WTC11 (cell line): ENCODE data around the gene USP44. TPM values are rescaled to one million over a fixed set of nuclear protein-coding genes. Genes with fewer than 3 reads are reported as not detected.
"Not testable (repeated sequence)": the region's sequence is repeated elsewhere in the genome, so short reads cannot be mapped to it uniquely, and the experiment has no call there.

Experiments used
- ATAC-seq: fragments of 200-7000 bp; cut with Tn5 transposase; 2 replicates; pipeline ENCODE4 v1.10.0; 2021; ENCODE audit warnings: mild to moderate bottlenecking, moderate library complexity
- CTCF ChIA-PET: fragments of 300-600 bp; sonication (Branson Sonifier 250); formaldehyde crosslinking; loops from one replicate; lab custom pipeline; 2021; ENCODE audit warnings: antibody characterized with exemption; lab: Charles Lee
- POLR2A ChIA-PET: fragments of 350-600 bp; sonication (Branson Sonifier 250); formaldehyde crosslinking; loops from one replicate; lab custom pipeline; 2021; ENCODE audit warnings: antibody characterized with exemption; lab: Charles Lee
- DNase-seq: peaks from one replicate; pipeline ENCODE4 v3.0.0; 2021; ENCODE audit warnings: low spot score
- H3K27ac Mint-ChIP-seq: 2 replicates; pipeline ENCODE4 v1.8.0; 2021; ENCODE audit warnings: mixed read lengths
- H3K27me3 Mint-ChIP-seq: 2 replicates; pipeline ENCODE4 v1.8.0; 2021; ENCODE audit warnings: low read depth, mild to moderate bottlenecking, moderate library complexity, mixed read lengths
- H3K36me3 Mint-ChIP-seq: 2 replicates; pipeline ENCODE4 v1.8.0; 2021; ENCODE audit warnings: mixed read lengths
- H3K4me1 Mint-ChIP-seq: 2 replicates; pipeline ENCODE4 v1.8.0; 2022; ENCODE audit warnings: mixed read lengths
- H3K4me3 Mint-ChIP-seq: 2 replicates; pipeline ENCODE4 v1.8.0; 2021; ENCODE audit warnings: mild to moderate bottlenecking, moderate library complexity, mixed read lengths
- H3K9me3 Mint-ChIP-seq: 2 replicates; pipeline ENCODE4 v1.8.0; 2021; ENCODE audit warnings: mixed read lengths
- CBFB ChIP-seq: sonication (generic); formaldehyde crosslinking; IDR thresholded peaks from 2 replicates; pipeline ENCODE4 v1.8.1; 2022; ENCODE audit warnings: mild to moderate bottlenecking, low read depth, missing genetic modification reagents
- EMX1 ChIP-seq: fragments of 250-450 bp; sonication (Bioruptor Pico); IDR thresholded peaks from 2 replicates; pipeline ENCODE4 v1.8.0; 2021; ENCODE audit warnings: mild to moderate bottlenecking
- HMGA2 ChIP-seq: fragments of 250-450 bp; sonication (Bioruptor Pico); IDR thresholded peaks from 2 replicates; pipeline ENCODE4 v1.4.0; 2021; ENCODE audit warnings: mild to moderate bottlenecking, moderate library complexity
- IRF2 ChIP-seq: sonication (generic); formaldehyde crosslinking; IDR thresholded peaks from 2 replicates; pipeline ENCODE4 v1.8.0; 2022; ENCODE audit warnings: low read depth, missing genetic modification reagents, borderline replicate concordance
- MYBL2 ChIP-seq: sonication (generic); formaldehyde crosslinking; IDR thresholded peaks from 2 replicates; pipeline ENCODE4 v1.8.1; 2023; ENCODE audit warnings: mild to moderate bottlenecking, moderate library complexity, missing genetic modification reagents
- NFYB ChIP-seq: sonication (generic); formaldehyde crosslinking; conservative IDR thresholded peaks from 2 replicates; pipeline ENCODE4 v1.8.0; 2022; ENCODE audit warnings: low read depth, missing genetic modification reagents
- SMAD4 ChIP-seq: sonication (generic); formaldehyde crosslinking; IDR thresholded peaks from 2 replicates; pipeline ENCODE4 v1.8.0; 2022; ENCODE audit warnings: mild to moderate bottlenecking, missing genetic modification reagents
- ZNF138 ChIP-seq: sonication (generic); formaldehyde crosslinking; conservative IDR thresholded peaks from 2 replicates; pipeline ENCODE4 v1.8.1; 2022; ENCODE audit warnings: mild to moderate bottlenecking, moderate library complexity, missing genetic modification reagents
- ZNF396 ChIP-seq: fragments of 250-450 bp; sonication (Bioruptor Pico); IDR thresholded peaks from 2 replicates; pipeline ENCODE4 v1.8.0; 2021; ENCODE audit warnings: mild to moderate bottlenecking, moderate library complexity, borderline replicate concordance
- total RNA-seq: library from RNA; stranded (reverse); gene quantifications from 3 replicates; pipeline ENCODE4 v1.2.3, GENCODE V29; 2021
- TF ChIP-seq, protein P1 (sequence below): sonication (generic); formaldehyde crosslinking; IDR thresholded peaks from 2 replicates; pipeline ENCODE4 v1.8.0; 2023; ENCODE audit warnings: missing genetic modification reagents, mild to moderate bottlenecking, borderline replicate concordance
- TF ChIP-seq, protein P2 (sequence below): fragments of 250-450 bp; sonication (Bioruptor Pico); IDR thresholded peaks from 2 replicates; pipeline ENCODE4 v1.8.0; 2021; ENCODE audit warnings: mild to moderate bottlenecking
- TF ChIP-seq, protein P3 (sequence below): sonication (generic); formaldehyde crosslinking; IDR thresholded peaks from 2 replicates; pipeline ENCODE4 v1.8.1; 2022; ENCODE audit warnings: mild to moderate bottlenecking, missing genetic modification reagents, moderate library complexity, borderline replicate concordance
- TF ChIP-seq, protein P4 (sequence below): sonication (generic); formaldehyde crosslinking; IDR thresholded peaks from 2 replicates; pipeline ENCODE4 v1.8.1; 2022; ENCODE audit warnings: low read depth, mild to moderate bottlenecking, moderate library complexity, missing genetic modification reagents, borderline replicate concordance
- TF ChIP-seq, protein P5 (sequence below): sonication (generic); formaldehyde crosslinking; IDR thresholded peaks from 2 replicates; pipeline ENCODE4 v1.8.1; 2022; ENCODE audit warnings: mild to moderate bottlenecking, moderate library complexity, missing genetic modification reagents
- TF ChIP-seq, protein P6 (sequence below): sonication (generic); formaldehyde crosslinking; IDR thresholded peaks from 2 replicates; pipeline ENCODE4 v1.8.1; 2022; ENCODE audit warnings: low read depth, missing genetic modification reagents, borderline replicate concordance
- TF ChIP-seq, protein P7 (sequence below): sonication (generic); formaldehyde crosslinking; conservative IDR thresholded peaks from 2 replicates; pipeline ENCODE4 v1.8.1; 2023; ENCODE audit warnings: mild to moderate bottlenecking, low read depth, missing genetic modification reagents, moderate library complexity
- TF ChIP-seq, protein P8 (sequence below): fragments of 250-450 bp; sonication (Bioruptor Pico); IDR thresholded peaks from 2 replicates; pipeline ENCODE4 v1.9.0; 2021; ENCODE audit warnings: moderate library complexity, mild to moderate bottlenecking, inconsistent platforms, borderline replicate concordance

USP44 gene
- total RNA-seq, 1 experiment from 2014 or later, result 93.4 TPM

DNA sequence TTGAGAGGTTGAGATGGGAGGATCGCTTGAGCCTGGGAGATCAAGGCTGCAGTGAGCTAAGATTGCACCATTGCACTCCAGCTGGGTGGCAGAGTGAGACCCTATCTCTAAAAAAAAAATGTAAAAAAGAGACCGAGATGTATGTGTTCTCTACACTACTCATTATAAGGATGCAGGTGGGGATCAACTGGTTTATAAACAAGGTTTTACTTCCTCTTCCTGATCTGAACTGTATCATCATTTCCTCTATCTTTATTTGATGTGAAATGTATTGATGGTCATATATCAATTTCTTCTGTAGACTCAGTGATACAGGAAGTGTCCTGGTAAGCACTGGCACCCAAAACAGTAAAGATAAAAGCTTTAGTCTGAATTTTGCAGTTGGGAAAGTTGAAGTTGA is 20.1 kb upstream of the USP44 start:
- ATAC-seq, result no peak
- no peaks in the 10 kb centered on the region for H3K9me3 Mint-ChIP-seq
- H3K27ac Mint-ChIP-seq, result no peak overlapping the region
- TF ChIP-seq EMX1 (CRISPR knock-in tag) (no peak), MYBL2 (CRISPR knock-in tag) (no peak), ZNF138 (CRISPR knock-in tag) (no peak), SMAD4 (CRISPR knock-in tag) (no peak), IRF2 (CRISPR knock-in tag) (no peak), NFYB (CRISPR knock-in tag) (no peak), ZNF396 (CRISPR knock-in tag) (no peak), CBFB (CRISPR knock-in tag) (no peak)
- TF ChIP-seq, protein P1, sequence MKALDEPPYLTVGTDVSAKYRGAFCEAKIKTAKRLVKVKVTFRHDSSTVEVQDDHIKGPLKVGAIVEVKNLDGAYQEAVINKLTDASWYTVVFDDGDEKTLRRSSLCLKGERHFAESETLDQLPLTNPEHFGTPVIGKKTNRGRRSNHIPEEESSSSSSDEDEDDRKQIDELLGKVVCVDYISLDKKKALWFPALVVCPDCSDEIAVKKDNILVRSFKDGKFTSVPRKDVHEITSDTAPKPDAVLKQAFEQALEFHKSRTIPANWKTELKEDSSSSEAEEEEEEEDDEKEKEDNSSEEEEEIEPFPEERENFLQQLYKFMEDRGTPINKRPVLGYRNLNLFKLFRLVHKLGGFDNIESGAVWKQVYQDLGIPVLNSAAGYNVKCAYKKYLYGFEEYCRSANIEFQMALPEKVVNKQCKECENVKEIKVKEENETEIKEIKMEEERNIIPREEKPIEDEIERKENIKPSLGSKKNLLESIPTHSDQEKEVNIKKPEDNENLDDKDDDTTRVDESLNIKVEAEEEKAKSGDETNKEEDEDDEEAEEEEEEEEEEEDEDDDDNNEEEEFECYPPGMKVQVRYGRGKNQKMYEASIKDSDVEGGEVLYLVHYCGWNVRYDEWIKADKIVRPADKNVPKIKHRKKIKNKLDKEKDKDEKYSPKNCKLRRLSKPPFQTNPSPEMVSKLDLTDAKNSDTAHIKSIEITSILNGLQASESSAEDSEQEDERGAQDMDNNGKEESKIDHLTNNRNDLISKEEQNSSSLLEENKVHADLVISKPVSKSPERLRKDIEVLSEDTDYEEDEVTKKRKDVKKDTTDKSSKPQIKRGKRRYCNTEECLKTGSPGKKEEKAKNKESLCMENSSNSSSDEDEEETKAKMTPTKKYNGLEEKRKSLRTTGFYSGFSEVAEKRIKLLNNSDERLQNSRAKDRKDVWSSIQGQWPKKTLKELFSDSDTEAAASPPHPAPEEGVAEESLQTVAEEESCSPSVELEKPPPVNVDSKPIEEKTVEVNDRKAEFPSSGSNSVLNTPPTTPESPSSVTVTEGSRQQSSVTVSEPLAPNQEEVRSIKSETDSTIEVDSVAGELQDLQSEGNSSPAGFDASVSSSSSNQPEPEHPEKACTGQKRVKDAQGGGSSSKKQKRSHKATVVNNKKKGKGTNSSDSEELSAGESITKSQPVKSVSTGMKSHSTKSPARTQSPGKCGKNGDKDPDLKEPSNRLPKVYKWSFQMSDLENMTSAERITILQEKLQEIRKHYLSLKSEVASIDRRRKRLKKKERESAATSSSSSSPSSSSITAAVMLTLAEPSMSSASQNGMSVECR (CRISPR knock-in tag), result no peak
- TF ChIP-seq, protein P2, sequence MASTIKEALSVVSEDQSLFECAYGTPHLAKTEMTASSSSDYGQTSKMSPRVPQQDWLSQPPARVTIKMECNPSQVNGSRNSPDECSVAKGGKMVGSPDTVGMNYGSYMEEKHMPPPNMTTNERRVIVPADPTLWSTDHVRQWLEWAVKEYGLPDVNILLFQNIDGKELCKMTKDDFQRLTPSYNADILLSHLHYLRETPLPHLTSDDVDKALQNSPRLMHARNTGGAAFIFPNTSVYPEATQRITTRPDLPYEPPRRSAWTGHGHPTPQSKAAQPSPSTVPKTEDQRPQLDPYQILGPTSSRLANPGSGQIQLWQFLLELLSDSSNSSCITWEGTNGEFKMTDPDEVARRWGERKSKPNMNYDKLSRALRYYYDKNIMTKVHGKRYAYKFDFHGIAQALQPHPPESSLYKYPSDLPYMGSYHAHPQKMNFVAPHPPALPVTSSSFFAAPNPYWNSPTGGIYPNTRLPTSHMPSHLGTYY (CRISPR knock-in tag), result no peak
- TF ChIP-seq, protein P3, sequence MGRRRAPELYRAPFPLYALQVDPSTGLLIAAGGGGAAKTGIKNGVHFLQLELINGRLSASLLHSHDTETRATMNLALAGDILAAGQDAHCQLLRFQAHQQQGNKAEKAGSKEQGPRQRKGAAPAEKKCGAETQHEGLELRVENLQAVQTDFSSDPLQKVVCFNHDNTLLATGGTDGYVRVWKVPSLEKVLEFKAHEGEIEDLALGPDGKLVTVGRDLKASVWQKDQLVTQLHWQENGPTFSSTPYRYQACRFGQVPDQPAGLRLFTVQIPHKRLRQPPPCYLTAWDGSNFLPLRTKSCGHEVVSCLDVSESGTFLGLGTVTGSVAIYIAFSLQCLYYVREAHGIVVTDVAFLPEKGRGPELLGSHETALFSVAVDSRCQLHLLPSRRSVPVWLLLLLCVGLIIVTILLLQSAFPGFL (CRISPR knock-in tag), result no peak
- TF ChIP-seq, protein P4, sequence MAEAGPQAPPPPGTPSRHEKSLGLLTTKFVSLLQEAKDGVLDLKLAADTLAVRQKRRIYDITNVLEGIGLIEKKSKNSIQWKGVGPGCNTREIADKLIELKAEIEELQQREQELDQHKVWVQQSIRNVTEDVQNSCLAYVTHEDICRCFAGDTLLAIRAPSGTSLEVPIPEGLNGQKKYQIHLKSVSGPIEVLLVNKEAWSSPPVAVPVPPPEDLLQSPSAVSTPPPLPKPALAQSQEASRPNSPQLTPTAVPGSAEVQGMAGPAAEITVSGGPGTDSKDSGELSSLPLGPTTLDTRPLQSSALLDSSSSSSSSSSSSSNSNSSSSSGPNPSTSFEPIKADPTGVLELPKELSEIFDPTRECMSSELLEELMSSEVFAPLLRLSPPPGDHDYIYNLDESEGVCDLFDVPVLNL, result no peak
- TF ChIP-seq, all 79 proteins: peak for 0
- POLR2A ChIA-PET, result interaction anchor here (0.5 kb wide), 1 partner anchor 101 kb away, joined by 3 read pairs; no protein-coding TSS in a partner anchor
- DNase-seq, result no peak
- Mint-ChIP-seq H3K4me1 (peaks cover 52% of the 10 kb centered on the region), H3K4me3 (no peak overlapping the region), H3K36me3 (peaks cover 2% of the 10 kb centered on the region; the same call in 1 of the 2 replicates), H3K27me3 (no peaks in the 10 kb centered on the region)
- CTCF ChIA-PET, result interaction anchor here (5.9 kb wide), 1 partner anchor 37 kb away, joined by 69 read pairs; no protein-coding TSS in a partner anchor

DNA sequence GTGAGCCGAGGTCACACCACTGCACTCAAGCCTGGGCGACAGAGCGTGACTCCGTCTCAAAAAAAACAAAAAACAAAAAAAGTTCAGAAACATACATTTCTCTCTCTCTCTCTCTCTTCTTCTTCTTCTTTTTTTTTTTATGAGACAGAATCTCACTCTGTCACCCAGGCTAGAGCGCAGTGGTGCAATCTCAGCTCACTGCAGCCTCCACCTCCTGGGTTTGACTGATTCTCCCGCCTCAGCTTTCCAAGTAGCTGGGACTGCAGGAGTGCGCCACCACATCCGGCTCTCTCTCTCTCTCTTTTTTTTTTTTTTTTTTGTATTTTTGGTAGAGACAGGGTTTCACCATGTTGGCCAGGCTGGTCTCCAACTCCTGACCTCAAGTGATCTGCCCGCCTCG is 16.8 kb upstream of the USP44 start:
- POLR2A ChIA-PET, H3K36me3 Mint-ChIP-seq, H3K9me3 Mint-ChIP-seq, ATAC-seq, H3K4me3 Mint-ChIP-seq, CTCF ChIA-PET, H3K27ac Mint-ChIP-seq, H3K27me3 Mint-ChIP-seq, DNase-seq: not testable (repeated sequence)
- peaks cover 43% of the 10 kb centered on the region for H3K4me1 Mint-ChIP-seq

DNA sequence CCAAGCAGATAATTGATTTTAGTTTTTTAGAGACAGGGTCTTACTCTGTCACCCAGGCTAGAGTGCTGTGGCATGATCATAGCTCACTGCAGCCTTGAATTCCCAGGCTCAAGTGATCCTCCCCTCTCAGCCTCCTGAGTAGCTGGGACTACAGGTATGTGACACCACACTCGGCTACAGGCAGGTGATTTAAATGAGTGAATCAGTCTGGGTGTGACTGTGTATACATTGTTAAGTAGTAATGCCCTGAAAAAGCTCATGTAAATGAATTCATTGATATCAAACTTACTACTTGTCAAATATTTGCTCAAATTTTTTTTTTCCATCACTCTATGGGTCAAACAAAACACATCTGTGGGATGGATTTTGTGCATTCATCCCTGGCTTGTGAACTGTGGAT is 6.3 kb upstream of the USP44 start:
- peaks cover 31% of the 10 kb centered on the region for H3K4me1 Mint-ChIP-seq
- POLR2A ChIA-PET, result interaction anchor here (0.5 to 0.6 kb wide), 2 partner anchors 51 to 844 kb away, joined by 3 to 4 read pairs; no protein-coding TSS in a partner anchor
- no peaks in the 10 kb centered on the region for H3K9me3 Mint-ChIP-seq
- H3K36me3 Mint-ChIP-seq, result peaks cover 11% of the 10 kb centered on the region
- ATAC-seq (no peak), DNase-seq (no peak)
- peak overlapping the region; percentile 30; the same call in 1 of the 2 replicates for H3K27ac Mint-ChIP-seq
- CTCF ChIA-PET, result interaction anchor here (1.8 kb wide), 1 partner anchor 17 kb away, joined by 6 read pairs; no protein-coding TSS in a partner anchor
- no peak overlapping the region for H3K4me3 Mint-ChIP-seq
- H3K27me3 Mint-ChIP-seq, result no peaks in the 10 kb centered on the region
- TF ChIP-seq, protein P5, sequence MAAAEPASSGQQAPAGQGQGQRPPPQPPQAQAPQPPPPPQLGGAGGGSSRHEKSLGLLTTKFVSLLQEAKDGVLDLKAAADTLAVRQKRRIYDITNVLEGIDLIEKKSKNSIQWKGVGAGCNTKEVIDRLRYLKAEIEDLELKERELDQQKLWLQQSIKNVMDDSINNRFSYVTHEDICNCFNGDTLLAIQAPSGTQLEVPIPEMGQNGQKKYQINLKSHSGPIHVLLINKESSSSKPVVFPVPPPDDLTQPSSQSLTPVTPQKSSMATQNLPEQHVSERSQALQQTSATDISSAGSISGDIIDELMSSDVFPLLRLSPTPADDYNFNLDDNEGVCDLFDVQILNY, result no peak
- TF ChIP-seq, protein P6, sequence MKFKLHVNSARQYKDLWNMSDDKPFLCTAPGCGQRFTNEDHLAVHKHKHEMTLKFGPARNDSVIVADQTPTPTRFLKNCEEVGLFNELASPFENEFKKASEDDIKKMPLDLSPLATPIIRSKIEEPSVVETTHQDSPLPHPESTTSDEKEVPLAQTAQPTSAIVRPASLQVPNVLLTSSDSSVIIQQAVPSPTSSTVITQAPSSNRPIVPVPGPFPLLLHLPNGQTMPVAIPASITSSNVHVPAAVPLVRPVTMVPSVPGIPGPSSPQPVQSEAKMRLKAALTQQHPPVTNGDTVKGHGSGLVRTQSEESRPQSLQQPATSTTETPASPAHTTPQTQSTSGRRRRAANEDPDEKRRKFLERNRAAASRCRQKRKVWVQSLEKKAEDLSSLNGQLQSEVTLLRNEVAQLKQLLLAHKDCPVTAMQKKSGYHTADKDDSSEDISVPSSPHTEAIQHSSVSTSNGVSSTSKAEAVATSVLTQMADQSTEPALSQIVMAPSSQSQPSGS (CRISPR knock-in tag), result no peak
- TF ChIP-seq, protein P7, sequence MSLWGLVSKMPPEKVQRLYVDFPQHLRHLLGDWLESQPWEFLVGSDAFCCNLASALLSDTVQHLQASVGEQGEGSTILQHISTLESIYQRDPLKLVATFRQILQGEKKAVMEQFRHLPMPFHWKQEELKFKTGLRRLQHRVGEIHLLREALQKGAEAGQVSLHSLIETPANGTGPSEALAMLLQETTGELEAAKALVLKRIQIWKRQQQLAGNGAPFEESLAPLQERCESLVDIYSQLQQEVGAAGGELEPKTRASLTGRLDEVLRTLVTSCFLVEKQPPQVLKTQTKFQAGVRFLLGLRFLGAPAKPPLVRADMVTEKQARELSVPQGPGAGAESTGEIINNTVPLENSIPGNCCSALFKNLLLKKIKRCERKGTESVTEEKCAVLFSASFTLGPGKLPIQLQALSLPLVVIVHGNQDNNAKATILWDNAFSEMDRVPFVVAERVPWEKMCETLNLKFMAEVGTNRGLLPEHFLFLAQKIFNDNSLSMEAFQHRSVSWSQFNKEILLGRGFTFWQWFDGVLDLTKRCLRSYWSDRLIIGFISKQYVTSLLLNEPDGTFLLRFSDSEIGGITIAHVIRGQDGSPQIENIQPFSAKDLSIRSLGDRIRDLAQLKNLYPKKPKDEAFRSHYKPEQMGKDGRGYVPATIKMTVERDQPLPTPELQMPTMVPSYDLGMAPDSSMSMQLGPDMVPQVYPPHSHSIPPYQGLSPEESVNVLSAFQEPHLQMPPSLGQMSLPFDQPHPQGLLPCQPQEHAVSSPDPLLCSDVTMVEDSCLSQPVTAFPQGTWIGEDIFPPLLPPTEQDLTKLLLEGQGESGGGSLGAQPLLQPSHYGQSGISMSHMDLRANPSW, result no peak
- TF ChIP-seq, protein P8, sequence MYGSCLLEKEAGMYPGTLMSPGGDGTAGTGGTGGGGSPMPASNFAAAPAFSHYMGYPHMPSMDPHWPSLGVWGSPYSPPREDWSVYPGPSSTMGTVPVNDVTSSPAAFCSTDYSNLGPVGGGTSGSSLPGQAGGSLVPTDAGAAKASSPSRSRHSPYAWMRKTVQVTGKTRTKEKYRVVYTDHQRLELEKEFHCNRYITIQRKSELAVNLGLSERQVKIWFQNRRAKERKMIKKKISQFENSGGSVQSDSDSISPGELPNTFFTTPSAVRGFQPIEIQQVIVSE (CRISPR knock-in tag), result no peak
- no peak for TF ChIP-seq HMGA2 (CRISPR knock-in tag)
